ENCODE data around the gene NOS3. TPM values are rescaled to one million over a fixed set of nuclear protein-coding genes. Genes with fewer than 3 reads are reported as not detected.

NOS3 gene
- total RNA-seq, 1 donor from 2014 or later, result 1.8 TPM

- FAIRE-seq (no peak), DNase-seq (ENCODE audit: low read depth) (no peak)
- H3K4me3 Mint-ChIP-seq (ENCODE audit: unreplicated experiment), result no peak overlapping the region
- Histone ChIP-seq H4K20me1 (ENCODE audit: insufficient read depth, low read length) (peaks cover 3% of the 10 kb centered on the region), H2AFZ (ENCODE audit: low read depth, low read length) (no peak overlapping the region), H3K4me2 (ENCODE audit: low read length) (no peak overlapping the region), H3K27ac (ENCODE audit: low read depth, low read length) (no peak overlapping the region), H3K79me2 (ENCODE audit: insufficient read depth, low read length) (no peaks in the 10 kb centered on the region), H3K4me3 (ENCODE audit: insufficient read depth, low read depth, low read length) (no peak overlapping the region), H3K36me3 (ENCODE audit: insufficient read depth, low read length) (no peaks in the 10 kb centered on the region), H3K9ac (ENCODE audit: low read length) (no peak overlapping the region), H3K27me3 (ENCODE audit: insufficient read depth, low read length) (peaks cover 4% of the 10 kb centered on the region), H3K9me3 (ENCODE audit: insufficient read depth, low read depth, low read length) (peaks cover 10% of the 10 kb centered on the region), H3K4me1 (ENCODE audit: insufficient read depth, low read length) (no peaks in the 10 kb centered on the region)
- H3K36me3 Mint-ChIP-seq (ENCODE audit: low read depth, unreplicated experiment), result peaks cover 9% of the 10 kb centered on the region
- H3K9me3 Mint-ChIP-seq (ENCODE audit: unreplicated experiment), result peaks cover 26% of the 10 kb centered on the region
- peaks cover 13% of the 10 kb centered on the region for H3K27me3 Mint-ChIP-seq (ENCODE audit: low read depth, unreplicated experiment)
- TF ChIP-seq EZH2 (IDR thresholded peaks at IDR 0.05; ENCODE audit: insufficient read depth, low read length) (no peak), CTCF (IDR thresholded peaks at IDR 0.05; ENCODE audit: insufficient read depth, low read depth, low read length) (no peak)
- no peaks in the 10 kb centered on the region for H3K4me1 Mint-ChIP-seq (ENCODE audit: low read depth, unreplicated experiment)
- no peak overlapping the region for H3K27ac Mint-ChIP-seq (ENCODE audit: unreplicated experiment)
Measured at GRCh38 chr7:150992051-150992640, 1.3 kb downstream of the NOS3 start.

- peaks cover 10% of the 10 kb centered on the region for H3K9me3 ChIP-seq (ENCODE audit: insufficient read depth, low read depth, low read length)
- no peaks in the 10 kb centered on the region for H3K36me3 ChIP-seq (ENCODE audit: insufficient read depth, low read length)
- no peaks in the 10 kb centered on the region for H3K79me2 ChIP-seq (ENCODE audit: insufficient read depth, low read length)
- Mint-ChIP-seq H3K27ac (ENCODE audit: unreplicated experiment) (no peak overlapping the region), H3K36me3 (ENCODE audit: low read depth, unreplicated experiment) (peaks cover 9% of the 10 kb centered on the region), H3K4me3 (ENCODE audit: unreplicated experiment) (no peak overlapping the region), H3K4me1 (ENCODE audit: low read depth, unreplicated experiment) (no peaks in the 10 kb centered on the region), H3K27me3 (ENCODE audit: low read depth, unreplicated experiment) (peaks cover 13% of the 10 kb centered on the region), H3K9me3 (ENCODE audit: unreplicated experiment) (peaks cover 26% of the 10 kb centered on the region)
- H2AFZ ChIP-seq (ENCODE audit: low read depth, low read length), result no peak overlapping the region
- peaks cover 4% of the 10 kb centered on the region for H3K27me3 ChIP-seq (ENCODE audit: insufficient read depth, low read length)
- H3K4me2 ChIP-seq (ENCODE audit: low read length), result no peak overlapping the region
- DNase-seq (ENCODE audit: low read depth) (no peak), FAIRE-seq (no peak)
- no peak overlapping the region for H3K27ac ChIP-seq (ENCODE audit: low read depth, low read length)
- no peak overlapping the region for H3K9ac ChIP-seq (ENCODE audit: low read length)
- peaks cover 3% of the 10 kb centered on the region for H4K20me1 ChIP-seq (ENCODE audit: insufficient read depth, low read length)
- TF ChIP-seq CTCF (IDR thresholded peaks at IDR 0.05; ENCODE audit: insufficient read depth, low read depth, low read length), result no peak
- TF ChIP-seq EZH2 (IDR thresholded peaks at IDR 0.05; ENCODE audit: insufficient read depth, low read length), result no peak
- no peak overlapping the region for H3K4me3 ChIP-seq (ENCODE audit: insufficient read depth, low read depth, low read length)
- H3K4me1 ChIP-seq (ENCODE audit: insufficient read depth, low read length), result no peaks in the 10 kb centered on the region
Measured at GRCh38 chr7:150992833-150993302, 2.1 kb downstream of the NOS3 start.

- Histone ChIP-seq H3K4me1 (ENCODE audit: insufficient read depth, low read length) (no peaks in the 10 kb centered on the region), H3K4me2 (ENCODE audit: low read length) (no peak overlapping the region), H3K9me3 (ENCODE audit: insufficient read depth, low read depth, low read length) (peaks cover 10% of the 10 kb centered on the region), H3K36me3 (ENCODE audit: insufficient read depth, low read length) (no peaks in the 10 kb centered on the region), H3K9ac (ENCODE audit: low read length) (no peak overlapping the region), H3K27me3 (ENCODE audit: insufficient read depth, low read length) (no peaks in the 10 kb centered on the region), H3K4me3 (ENCODE audit: insufficient read depth, low read depth, low read length) (no peak overlapping the region), H2AFZ (ENCODE audit: low read depth, low read length) (no peak overlapping the region), H3K79me2 (ENCODE audit: insufficient read depth, low read length) (no peaks in the 10 kb centered on the region), H3K27ac (ENCODE audit: low read depth, low read length) (no peak overlapping the region), H4K20me1 (ENCODE audit: insufficient read depth, low read length) (no peaks in the 10 kb centered on the region)
- Mint-ChIP-seq H3K36me3 (ENCODE audit: low read depth, unreplicated experiment) (peaks cover 9% of the 10 kb centered on the region), H3K4me1 (ENCODE audit: low read depth, unreplicated experiment) (no peaks in the 10 kb centered on the region), H3K4me3 (ENCODE audit: unreplicated experiment) (no peak overlapping the region), H3K27me3 (ENCODE audit: low read depth, unreplicated experiment) (peaks cover 10% of the 10 kb centered on the region), H3K27ac (ENCODE audit: unreplicated experiment) (no peak overlapping the region), H3K9me3 (ENCODE audit: unreplicated experiment) (peaks cover 26% of the 10 kb centered on the region)
- TF ChIP-seq EZH2 (IDR thresholded peaks at IDR 0.05; ENCODE audit: insufficient read depth, low read length), result no peak
- no peak for DNase-seq (ENCODE audit: low read depth)
- FAIRE-seq, result no peak
Measured at GRCh38 chr7:150993511-150993910, 2.7 kb downstream of the NOS3 start.

Data from astrocyte (in vitro differentiated cells and primary cell).